Upper lobe of right lung (tissue), 1 donor: ENCODE results near the gene CSRP3. TPM values are rescaled to one million over a fixed set of nuclear protein-coding genes. Genes with fewer than 3 reads are reported as not detected.

ENCODE experiments used
- ATAC-seq: fragments of 200-7000 bp; cut with Tn5 transposase; one replicate; pipeline ENCODE4 v1.9.1; 2020; ENCODE audit warnings: mild to moderate bottlenecking, moderate library complexity
- DNase-seq: peaks from one replicate; pipeline ENCODE4 v3.0.0-alpha.2; 2020
- H3K27ac ChIP-seq: fragments of 200-600 bp; one replicate; pipeline ENCODE4 v1.8.0; 2022
- H3K27me3 ChIP-seq: fragments of 200-600 bp; one replicate; pipeline ENCODE4 v1.8.0; 2022; ENCODE audit warnings: mild to moderate bottlenecking
- H3K36me3 ChIP-seq: fragments of 200-600 bp; one replicate; pipeline ENCODE4 v1.8.0; 2022
- H3K4me1 ChIP-seq: fragments of 200-600 bp; one replicate; pipeline ENCODE4 v1.8.0; 2022
- H3K4me3 ChIP-seq: fragments of 200-600 bp; one replicate; pipeline ENCODE4 v1.8.0; 2022; ENCODE audit warnings: mild to moderate bottlenecking
- H3K9me3 ChIP-seq: fragments of 200-600 bp; one replicate; pipeline ENCODE4 v1.8.0; 2022
- CTCF ChIP-seq: fragments of 200-600 bp; IDR thresholded peaks from one replicate; pipeline ENCODE4 v1.8.0; 2022; ENCODE audit warnings: antibody characterized with exemption
- intact Hi-C: fragments of 100-400 bp; cut with DNase I; formaldehyde crosslinking; loops from one replicate; pipeline ENCODE4 v1.11.0; 2022
- total RNA-seq: library from RNA; stranded (reverse); fragmentation: NEBNext Ultra II Directional; extraction: Animal tissue kit (Norgen Biotek cat#: 25700); gene quantifications from one replicate; pipeline ENCODE4 v1.2.1, GENCODE V29; 2021
- donor health status: DM: no; HTN: yes; CAD: no; lungs with severe emphysema.

The CSRP3 gene
- total RNA-seq, 1 donor from 2014 or later: not detected

GRCh38 chr11:19134004-19134403 is 67.8 kb downstream of the CSRP3 start:
- Histone ChIP-seq H3K4me1 (no peaks in the 10 kb centered on the region), H3K36me3 (no peaks in the 10 kb centered on the region), H3K27me3 (no peaks in the 10 kb centered on the region), H3K27ac (no peak overlapping the region), H3K4me3 (no peak overlapping the region), H3K9me3 (no peaks in the 10 kb centered on the region)
- intact Hi-C loops: no loop called here
- no peak for TF ChIP-seq CTCF
- ATAC-seq (no peak), DNase-seq (no peak)

Other genes starting within 250 kb of the CSRP3 start
- gene MRGPRX2, start 141.3 kb downstream of the CSRP3 start, total RNA-seq: not detected
- 12.2 TPM for gene ZDHHC13, start 84.8 kb downstream of the CSRP3 start, total RNA-seq
- gene E2F8, start 39.0 kb upstream of the CSRP3 start, total RNA-seq: 0.38 TPM